GM19372 (cell line): ENCODE measurements around the gene B3GALT4.
"Not testable (repeated sequence)": the region's sequence is repeated elsewhere in the genome, so short reads cannot be mapped to it uniquely, and the experiment has no call there.

Experiments
- ATAC-seq: cut with Tn5 transposase; IDR thresholded peaks from one replicate; pipeline ENCODE4 v1.9.1; 2021; ENCODE audit warnings: mild to moderate bottlenecking, low read depth, moderate library complexity; ENCODE audit not compliant: unreplicated experiment

The B3GALT4 gene

GRCh38 chr6:33276864-33277662 is at the start of gene B3GALT4:
B3GALT4 (plus strand) TSS chr6:33277123; CDS start chr6:33277420, 297 bp downstream.
- ATAC-seq, result peak; percentile 56

GRCh38 chr6:33235221-33235634 is 41.7 kb upstream of the B3GALT4 start:
- ATAC-seq, result no peak

- no peak for ATAC-seq
These were observed 40.6 kb upstream of the B3GALT4 start for GRCh38 chr6:33236328-33236727.

- no peak for ATAC-seq
These were observed 40.1 kb upstream of the B3GALT4 start for GRCh38 chr6:33236852-33237251.

GRCh38 chr6:33237741-33238140 is 39.2 kb upstream of the B3GALT4 start:
- no peak for ATAC-seq

- ATAC-seq, result no peak
These were observed 35.0 kb upstream of the B3GALT4 start for GRCh38 chr6:33241968-33242367.

GRCh38 chr6:33243476-33243875 is 33.4 kb upstream of the B3GALT4 start:
- ATAC-seq, result no peak

- peak; percentile 34 for ATAC-seq
These were observed 28.8 kb upstream of the B3GALT4 start for GRCh38 chr6:33247977-33248642.

- no peak for ATAC-seq
These were observed 28.3 kb upstream of the B3GALT4 start for GRCh38 chr6:33248643-33248931.

GRCh38 chr6:33248932-33249731 is 27.8 kb upstream of the B3GALT4 start:
- ATAC-seq, result peak; percentile 86

GRCh38 chr6:33249732-33250630 is 26.9 kb upstream of the B3GALT4 start:
- ATAC-seq, result no peak

- ATAC-seq, result no peak
These were observed 26.2 kb upstream of the B3GALT4 start for GRCh38 chr6:33250731-33251130.

GRCh38 chr6:33251395-33252012 is 25.4 kb upstream of the B3GALT4 start:
- ATAC-seq, result no peak

- no peak for ATAC-seq
These were observed 24.2 kb upstream of the B3GALT4 start for GRCh38 chr6:33252759-33253158.

GRCh38 chr6:33254591-33254990 is 22.3 kb upstream of the B3GALT4 start:
- ATAC-seq, result no peak

GRCh38 chr6:33259032-33259431 is 17.9 kb upstream of the B3GALT4 start:
- ATAC-seq, result no peak

GRCh38 chr6:33262490-33262889 is 14.4 kb upstream of the B3GALT4 start:
- ATAC-seq, result not testable (repeated sequence)

GRCh38 chr6:33264015-33264414 is 12.9 kb upstream of the B3GALT4 start:
- no peak for ATAC-seq

GRCh38 chr6:33271117-33271467 is 5.8 kb upstream of the B3GALT4 start:
- no peak for ATAC-seq
